SK-N-SH treated with all-trans-retinoic acid at 6 μM for 48 hours (cell line): ENCODE measurements around the gene GSG1L.

Experiments used
- ATAC-seq: fragments of 200-7000 bp; cut with Tn5 transposase; 3 replicates; pipeline ENCODE4 v1.9.1; 2020; ENCODE audit warnings: mild to moderate bottlenecking, moderate library complexity
- ARNTL ChIP-seq: fragments of 450-650 bp; formaldehyde crosslinking; IDR thresholded peaks from 2 replicates; pipeline ENCODE4 v1.5.0; 2020; ENCODE audit warnings: low read depth, mild to moderate bottlenecking, moderate library complexity, borderline replicate concordance
- BACH2 ChIP-seq: fragments of 250-450 bp; sonication (Bioruptor Pico); IDR thresholded peaks from 2 replicates; pipeline ENCODE4 v1.9.0; 2021; ENCODE audit warnings: mild to moderate bottlenecking, borderline replicate concordance
- CREB5 ChIP-seq: fragments of 250-450 bp; sonication (Bioruptor Pico); IDR thresholded peaks from 2 replicates; pipeline ENCODE4 v1.5.1; 2020; ENCODE audit warnings: low read depth, mild to moderate bottlenecking, moderate library complexity
- CSDC2 ChIP-seq: fragments of 250-450 bp; sonication (Bioruptor Pico); IDR thresholded peaks from 2 replicates; pipeline ENCODE4 v1.5.0; 2020; ENCODE audit warnings: mild to moderate bottlenecking, moderate library complexity
- CSRNP3 ChIP-seq: fragments of 250-450 bp; sonication (Bioruptor Pico); IDR thresholded peaks from 2 replicates; pipeline ENCODE4 v1.5.1; 2021; ENCODE audit warnings: mild to moderate bottlenecking, moderate library complexity
- ESRRG ChIP-seq: fragments of 250-450 bp; sonication (Bioruptor Pico); IDR thresholded peaks from 2 replicates; pipeline ENCODE4 v1.6.1; 2021; ENCODE audit warnings: mild to moderate bottlenecking
- GLIS3 ChIP-seq: fragments of 250-450 bp; sonication (Bioruptor Pico); IDR thresholded peaks from 2 replicates; pipeline ENCODE4 v1.5.0; 2020; ENCODE audit warnings: mild to moderate bottlenecking, moderate library complexity
- ISL1 ChIP-seq: fragments of 250-450 bp; sonication (Bioruptor Pico); IDR thresholded peaks from 2 replicates; pipeline ENCODE4 v2.1.2; 2022; ENCODE audit warnings: mild to moderate bottlenecking, moderate library complexity
- OSR1 ChIP-seq: fragments of 250-450 bp; sonication (Bioruptor Pico); IDR thresholded peaks from 2 replicates; pipeline ENCODE4 v1.8.0; 2022; ENCODE audit warnings: moderate library complexity, mild to moderate bottlenecking, inconsistent platforms
- PATZ1 ChIP-seq: fragments of 250-450 bp; sonication (Bioruptor Pico); IDR thresholded peaks from 2 replicates; pipeline ENCODE4 v1.8.0; 2020; ENCODE audit warnings: mild to moderate bottlenecking, moderate library complexity, borderline replicate concordance
- POU6F1 ChIP-seq: fragments of 250-450 bp; sonication (Bioruptor Pico); IDR thresholded peaks from 2 replicates; pipeline ENCODE4 v1.8.0; 2021; ENCODE audit warnings: low read depth, mild to moderate bottlenecking, moderate library complexity, borderline replicate concordance
- SNAI2 ChIP-seq: fragments of 250-450 bp; sonication (Bioruptor Pico); IDR thresholded peaks from 2 replicates; pipeline ENCODE4 v1.5.0; 2020; ENCODE audit warnings: mild to moderate bottlenecking, moderate library complexity
- TCF4 ChIP-seq: fragments of 250-450 bp; sonication (Bioruptor Pico); IDR thresholded peaks from 2 replicates; pipeline ENCODE4 v1.8.0; 2021; ENCODE audit warnings: mild to moderate bottlenecking, moderate library complexity, borderline replicate concordance
- TOX ChIP-seq: fragments of 250-450 bp; sonication (Bioruptor Pico); IDR thresholded peaks from 2 replicates; pipeline ENCODE4 v1.8.0; 2021; ENCODE audit warnings: mild to moderate bottlenecking, moderate library complexity, borderline replicate concordance
- TSHZ2 ChIP-seq: fragments of 250-450 bp; sonication (Bioruptor Pico); IDR thresholded peaks from 2 replicates; pipeline ENCODE4 v1.5.0; 2020; ENCODE audit warnings: mild to moderate bottlenecking, moderate library complexity
- ZC3H10 ChIP-seq: fragments of 250-450 bp; sonication (Bioruptor Pico); IDR thresholded peaks from 2 replicates; pipeline ENCODE4 v1.5.1; 2021; ENCODE audit warnings: mild to moderate bottlenecking, moderate library complexity
- ZFP3 ChIP-seq: fragments of 250-450 bp; sonication (Bioruptor Pico); IDR thresholded peaks from 2 replicates; pipeline ENCODE4 v1.5.0; 2020; ENCODE audit warnings: mild to moderate bottlenecking, moderate library complexity
- ZFP30 ChIP-seq: fragments of 450-650 bp; formaldehyde crosslinking; IDR thresholded peaks from 2 replicates; pipeline ENCODE4 v1.5.0; 2022; ENCODE audit warnings: mild to moderate bottlenecking, moderate library complexity
- ZNF70 ChIP-seq: fragments of 450-650 bp; formaldehyde crosslinking; IDR thresholded peaks from 2 replicates; pipeline ENCODE4 v1.5.0; 2020; ENCODE audit warnings: mild to moderate bottlenecking, moderate library complexity

The GSG1L gene

GRCh38 chr16:28105954-28106353 lies 42.4 kb upstream of the GSG1L start:
- TF ChIP-seq TSHZ2 (CRISPR knock-in tag): no peak
- TF ChIP-seq ZFP3 (CRISPR knock-in tag): no peak
- no peak for TF ChIP-seq ZFP30 (CRISPR knock-in tag)
- TF ChIP-seq ZC3H10 (CRISPR knock-in tag): no peak
- no peak for TF ChIP-seq PATZ1 (CRISPR knock-in tag)
- TF ChIP-seq BACH2 (CRISPR knock-in tag): no peak
- no peak for TF ChIP-seq ESRRG
- TF ChIP-seq ZNF70 (CRISPR knock-in tag): no peak
- no peak for TF ChIP-seq TCF4 (CRISPR knock-in tag)
- TF ChIP-seq GLIS3 (CRISPR knock-in tag): no peak
- TF ChIP-seq TOX (CRISPR knock-in tag): no peak
- no peak for TF ChIP-seq ISL1 (CRISPR knock-in tag)
- no peak for TF ChIP-seq CREB5 (CRISPR knock-in tag)
- TF ChIP-seq OSR1 (CRISPR knock-in tag): no peak
- TF ChIP-seq CSDC2 (CRISPR knock-in tag): no peak
- TF ChIP-seq SNAI2: no peak
- ATAC-seq: no peak

- TF ChIP-seq TSHZ2 (CRISPR knock-in tag) (no peak), TCF4 (CRISPR knock-in tag) (no peak), OSR1 (CRISPR knock-in tag) (no peak), GLIS3 (CRISPR knock-in tag) (no peak), ARNTL (CRISPR knock-in tag) (no peak), POU6F1 (CRISPR knock-in tag) (no peak), ZNF70 (CRISPR knock-in tag) (no peak), ZFP3 (CRISPR knock-in tag) (no peak), ESRRG (no peak)
- ATAC-seq: no peak
Observed at GRCh38 chr16:28105297-28105696, 41.8 kb upstream of the GSG1L start.

GRCh38 chr16:28104404-28104803 lies 40.9 kb upstream of the GSG1L start:
- no peak for ATAC-seq
- TF ChIP-seq ZC3H10 (CRISPR knock-in tag) (no peak), CSRNP3 (CRISPR knock-in tag) (no peak)
